K562 (cell line): ENCODE data around the gene ZER1. TPM values are rescaled to one million over a fixed set of nuclear protein-coding genes. Genes with fewer than 3 reads are reported as not detected.

ENCODE experiments used
- ARID1B ChIP-seq: fragments of 450-650 bp; IDR thresholded peaks from 2 replicates; pipeline ENCODE4 v1.6.1; 2016; ENCODE audit warnings: antibody characterized with exemption, mild to moderate bottlenecking, inconsistent platforms
- CTBP1 ChIP-seq: fragments of 450-650 bp; IDR thresholded peaks from 2 replicates; pipeline ENCODE4 v1.6.1; 2016; ENCODE audit warnings: borderline replicate concordance
- EGR1 ChIP-seq: fragments of 450-650 bp; conservative IDR thresholded peaks from 2 replicates; pipeline ENCODE4 v1.6.1; 2017; ENCODE audit warnings: mild to moderate bottlenecking
- ESRRA ChIP-seq: fragments of 450-650 bp; IDR thresholded peaks from 2 replicates; pipeline ENCODE4 v1.6.1; 2014; ENCODE audit warnings: low read depth, mild to moderate bottlenecking, moderate library complexity, borderline replicate concordance
- GTF2B ChIP-seq: IDR thresholded peaks from 2 replicates; pipeline ENCODE4 v1.6.1; 2011; ENCODE audit not compliant: insufficient read length; ENCODE audit errors: extremely low read depth
- HNRNPL ChIP-seq: fragments of 200-400 bp; formaldehyde crosslinking; IDR thresholded peaks from 2 replicates; pipeline ENCODE4 v1.6.1; 2017; ENCODE audit warnings: low read depth, mild to moderate bottlenecking, low read length
- HSF4 ChIP-seq: fragments of 250-450 bp; sonication (Bioruptor Pico); IDR thresholded peaks from 2 replicates; pipeline ENCODE4 v2.1.2; 2022; ENCODE audit warnings: mild to moderate bottlenecking, moderate library complexity, borderline replicate concordance
- NFIC ChIP-seq: fragments of 450-650 bp; IDR thresholded peaks from 2 replicates; pipeline ENCODE4 v1.6.1; 2017; ENCODE audit warnings: mild to moderate bottlenecking, inconsistent platforms
- NFXL1 ChIP-seq: fragments of 450-650 bp; formaldehyde crosslinking; IDR thresholded peaks from 2 replicates; pipeline ENCODE4 v1.4.0; 2021; ENCODE audit warnings: mild to moderate bottlenecking
- NR3C1 ChIP-seq: sonication (generic); formaldehyde crosslinking; IDR thresholded peaks from 2 replicates; pipeline ENCODE4 v1.8.1; 2022; ENCODE audit warnings: missing genetic modification reagents
- SAFB2 ChIP-seq: fragments of 200-400 bp; formaldehyde crosslinking; IDR thresholded peaks from 2 replicates; pipeline ENCODE4 v1.6.1; 2018; ENCODE audit warnings: borderline replicate concordance, low read length, low read depth, moderate library complexity; ENCODE audit not compliant: severe bottlenecking
- SIN3B ChIP-seq: fragments of 450-650 bp; IDR thresholded peaks from 2 replicates; pipeline ENCODE4 v1.6.1; 2017; ENCODE audit warnings: low read depth, mild to moderate bottlenecking, moderate library complexity
- SMARCA4 ChIP-seq: fragments of 450-650 bp; IDR thresholded peaks from 2 replicates; pipeline ENCODE4 v1.6.1; 2016
- SPI1 ChIP-seq: IDR thresholded peaks from 2 replicates; pipeline ENCODE4 v1.6.1; 2011; ENCODE audit warnings: low read depth, low read length, control low read depth, borderline replicate concordance
- SRF ChIP-seq, 2 experiments: fragments of 250-450, 450-650 bp in 1 of 2; sonication (Bioruptor Pico) in 1 of 2; sonication (generic) in 1 of 2; formaldehyde crosslinking; IDR thresholded peaks; 2 replicates each; pipeline versions ENCODE4 v1.5.0 to v1.5.1; 2020 to 2022; ENCODE audit warnings: mild to moderate bottlenecking in 1 of 2, missing genetic modification reagents in 1 of 2
- ZNF274 ChIP-seq: IDR thresholded peaks from 2 replicates; pipeline ENCODE4 v1.6.1; 2011; ENCODE audit warnings: low read depth, mild to moderate bottlenecking, low read length, moderate library complexity, borderline replicate concordance
- ZNF354B ChIP-seq: fragments of 250-450 bp; sonication (Bioruptor Pico); IDR thresholded peaks from 2 replicates; pipeline ENCODE4 v1.4.0; 2020
- ZNF436 ChIP-seq: fragments of 250-450, 450-650 bp; sonication (Bioruptor Pico); formaldehyde crosslinking; IDR thresholded peaks from 2 replicates; pipeline ENCODE4 v1.7.0; 2020; ENCODE audit warnings: mild to moderate bottlenecking
- ZNF75A ChIP-seq: fragments of 450-650 bp; formaldehyde crosslinking; IDR thresholded peaks from 2 replicates; pipeline ENCODE4 v1.4.0; 2020; ENCODE audit warnings: mild to moderate bottlenecking
- ZNF766 ChIP-seq: fragments of 200-800 bp; sonication (Bioruptor generic); conservative IDR thresholded peaks from 2 replicates; pipeline ENCODE4 v1.6.1; 2016; ENCODE audit warnings: missing genetic modification characterization, missing compliant biosample characterization
- ZSCAN32 ChIP-seq: fragments of 450-650 bp; formaldehyde crosslinking; IDR thresholded peaks from 2 replicates; pipeline ENCODE4 v1.4.0; 2020; ENCODE audit warnings: mild to moderate bottlenecking, moderate library complexity
- polyA plus RNA-seq, 8 experiments: library from polyadenylated mRNA; depleted of rRNA in 4 of 8; stranded (reverse) in 5 of 8; unstranded in 3 of 8; fragments of >200 nt; fragmentation: Nextera tagmentation in 2 of 8; fragmentation: Illumina TruSeq in 1 of 8; extraction: Ambion mirVana in 2 of 8; extraction: Trizol in 1 of 8; gene quantifications; 2 replicates each; pipeline versions ENCODE4 v1.2.1 to v1.2.3, GENCODE V29; 2011 to 2014; ENCODE audit warnings: inconsistent platforms in 1 of 8, missing spikeins in 1 of 8
- total RNA-seq, 7 experiments: library from RNA; depleted of rRNA in 6 of 7; stranded (reverse); fragments of >200 nt in 6 of 7; fragmentation: Illumina TruSeq in 2 of 7; extraction: Trizol in 2 of 7; gene quantifications; 2 replicates each; pipeline versions ENCODE4 v1.2.1 to v1.2.3, GENCODE V29; 2011 to 2021; ENCODE audit warnings: low replicate concordance in 1 of 7
- TF ChIP-seq, protein P1 (sequence below): fragments of 450-650 bp; formaldehyde crosslinking; IDR thresholded peaks from 2 replicates; pipeline ENCODE4 v1.4.0; 2020; ENCODE audit warnings: mild to moderate bottlenecking, moderate library complexity
- TF ChIP-seq, protein P2 (sequence below), 3 experiments: fragments of 200-800 bp in 1 of 3; fragments of 250-450 bp in 1 of 3; fragments of 450-650 bp in 1 of 3; sonication (Bioruptor Pico) in 1 of 3; sonication (Bioruptor generic) in 1 of 3; formaldehyde crosslinking in 1 of 3; IDR thresholded peaks; 2 replicates each; pipeline versions ENCODE4 v1.6.1 to v1.8.0; 2016 to 2022; ENCODE audit warnings: mild to moderate bottlenecking in 2 of 3, missing genetic modification characterization in 2 of 3, missing compliant biosample characterization in 1 of 3, moderate library complexity in 1 of 3

The ZER1 gene
- total and polyA plus RNA-seq, 9 of the 15 experiments (the other 6 are each of a cell fraction or from before 2014, with no cell fraction given), result 0.07 to 10.7 (median 6.2) TPM

DNA sequence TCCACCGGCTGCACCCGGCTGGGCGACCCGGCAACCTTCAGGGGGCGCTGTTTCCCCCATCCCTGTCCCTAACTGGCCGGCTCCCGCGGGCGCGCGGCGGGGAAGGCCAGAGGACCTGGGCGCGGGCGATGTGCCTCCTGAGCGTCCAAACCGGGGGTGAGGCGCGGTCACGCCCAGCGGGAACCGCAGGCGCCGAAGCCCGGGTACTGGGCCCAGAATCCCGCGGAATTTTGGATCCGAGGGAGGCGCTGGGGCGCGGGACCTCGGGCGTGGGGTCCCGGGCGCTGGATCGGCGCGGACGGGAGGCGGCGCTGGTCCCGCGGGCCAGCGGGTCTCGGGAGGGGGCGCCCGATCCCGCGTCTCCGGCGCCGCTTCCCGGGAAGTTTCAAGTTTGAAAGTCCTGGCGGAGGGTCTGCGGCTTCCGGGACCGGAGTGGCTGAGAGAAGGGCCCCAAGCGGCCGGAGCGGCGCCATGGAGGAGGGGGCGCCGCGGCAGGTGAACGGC, 69.2 kb downstream of the ZER1 start, which contains the start of gene PKN3 (continued):
- TF ChIP-seq SAFB2 (no peak), ZNF75A (CRISPR knock-in tag) (no peak), SMARCA4 (peak; percentile 59; the same call in 1 of the 2 replicates), ZNF436 (CRISPR knock-in tag) (no peak), NR3C1 (CRISPR knock-in tag) (no peak), CTBP1 (peak; percentile 96), HSF4 (CRISPR knock-in tag) (no peak), GTF2B (no peak), ZNF274 (no peak), EGR1 (peak; percentile 28; the same call in 1 of the 2 replicates), ZNF766 (CRISPR knock-in tag) (no peak), SRF (CRISPR knock-in tag; IDR thresholded peaks at IDR 0.05) (0 out of 4 replicates have a peak, but pooled peaks of 1 of the 2 experiments have one; percentile 48), NFIC (peak; percentile 35), HNRNPL (peak; percentile 84), NFXL1 (CRISPR knock-in tag) (no peak), SPI1 (no peak), ARID1B (peak; percentile 44; the same call in 1 of the 2 replicates), SIN3B (peak; percentile 63; the same call in 1 of the 2 replicates), ESRRA (peak; percentile 71; the same call in 1 of the 2 replicates), ZNF354B (CRISPR knock-in tag) (no peak), ZSCAN32 (CRISPR knock-in tag) (no peak)
- TF ChIP-seq, protein P1, sequence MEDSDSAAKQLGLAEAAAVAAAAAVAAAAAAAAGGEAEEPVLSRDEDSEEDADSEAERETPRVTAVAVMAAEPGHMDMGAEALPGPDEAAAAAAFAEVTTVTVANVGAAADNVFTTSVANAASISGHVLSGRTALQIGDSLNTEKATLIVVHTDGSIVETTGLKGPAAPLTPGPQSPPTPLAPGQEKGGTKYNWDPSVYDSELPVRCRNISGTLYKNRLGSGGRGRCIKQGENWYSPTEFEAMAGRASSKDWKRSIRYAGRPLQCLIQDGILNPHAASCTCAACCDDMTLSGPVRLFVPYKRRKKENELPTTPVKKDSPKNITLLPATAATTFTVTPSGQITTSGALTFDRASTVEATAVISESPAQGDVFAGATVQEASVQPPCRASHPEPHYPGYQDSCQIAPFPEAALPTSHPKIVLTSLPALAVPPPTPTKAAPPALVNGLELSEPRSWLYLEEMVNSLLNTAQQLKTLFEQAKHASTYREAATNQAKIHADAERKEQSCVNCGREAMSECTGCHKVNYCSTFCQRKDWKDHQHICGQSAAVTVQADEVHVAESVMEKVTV (CRISPR knock-in tag), result no peak
- TF ChIP-seq, protein P2, sequence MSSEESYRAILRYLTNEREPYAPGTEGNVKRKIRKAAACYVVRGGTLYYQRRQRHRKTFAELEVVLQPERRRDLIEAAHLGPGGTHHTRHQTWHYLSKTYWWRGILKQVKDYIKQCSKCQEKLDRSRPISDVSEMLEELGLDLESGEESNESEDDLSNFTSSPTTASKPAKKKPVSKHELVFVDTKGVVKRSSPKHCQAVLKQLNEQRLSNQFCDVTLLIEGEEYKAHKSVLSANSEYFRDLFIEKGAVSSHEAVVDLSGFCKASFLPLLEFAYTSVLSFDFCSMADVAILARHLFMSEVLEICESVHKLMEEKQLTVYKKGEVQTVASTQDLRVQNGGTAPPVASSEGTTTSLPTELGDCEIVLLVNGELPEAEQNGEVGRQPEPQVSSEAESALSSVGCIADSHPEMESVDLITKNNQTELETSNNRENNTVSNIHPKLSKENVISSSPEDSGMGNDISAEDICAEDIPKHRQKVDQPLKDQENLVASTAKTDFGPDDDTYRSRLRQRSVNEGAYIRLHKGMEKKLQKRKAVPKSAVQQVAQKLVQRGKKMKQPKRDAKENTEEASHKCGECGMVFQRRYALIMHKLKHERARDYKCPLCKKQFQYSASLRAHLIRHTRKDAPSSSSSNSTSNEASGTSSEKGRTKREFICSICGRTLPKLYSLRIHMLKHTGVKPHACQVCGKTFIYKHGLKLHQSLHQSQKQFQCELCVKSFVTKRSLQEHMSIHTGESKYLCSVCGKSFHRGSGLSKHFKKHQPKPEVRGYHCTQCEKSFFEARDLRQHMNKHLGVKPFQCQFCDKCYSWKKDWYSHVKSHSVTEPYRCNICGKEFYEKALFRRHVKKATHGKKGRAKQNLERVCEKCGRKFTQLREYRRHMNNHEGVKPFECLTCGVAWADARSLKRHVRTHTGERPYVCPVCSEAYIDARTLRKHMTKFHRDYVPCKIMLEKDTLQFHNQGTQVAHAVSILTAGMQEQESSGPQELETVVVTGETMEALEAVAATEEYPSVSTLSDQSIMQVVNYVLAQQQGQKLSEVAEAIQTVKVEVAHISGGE (CRISPR knock-in tag; IDR thresholded peaks at IDR 0.05), result peak in 1 of 3 experiments; percentile 72; a peak in 2 of 6 replicates
